ENCODE measurements around the gene ELL2.

DNA sequence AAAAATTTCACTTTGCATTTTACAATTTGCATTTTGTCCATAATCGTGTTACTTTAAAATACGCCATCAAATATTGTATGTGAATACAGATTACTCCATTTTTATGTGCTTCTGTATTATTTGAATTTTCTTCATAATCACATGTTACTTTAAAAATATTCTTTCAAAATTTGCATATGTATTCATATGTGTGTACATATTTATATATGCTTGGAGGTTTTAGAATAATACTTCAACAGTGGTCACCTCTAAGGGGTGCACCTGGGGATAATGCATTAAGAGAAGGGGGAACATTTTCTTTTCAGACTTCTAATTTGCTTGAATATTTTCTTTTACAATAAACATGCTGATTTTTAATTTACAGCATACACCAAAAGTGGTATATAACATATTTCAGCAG lies 21.9 kb upstream of the ELL2 start:
- TF ChIP-seq POLR2AphosphoS5 (IDR thresholded peaks at IDR 0.05; ENCODE audit: borderline replicate concordance, low read depth, low read length) (no peak), EZH2 (IDR thresholded peaks at IDR 0.05) (no peak), FOXP2 (optimal IDR thresholded peaks at IDR 0.05; ENCODE audit: control extremely low read depth, extremely low read length, insufficient read depth) (no peak)
